Left ventricle myocardium inferior (tissue), 1 donor: ENCODE data around the gene SERINC4. TPM values are rescaled to one million over a fixed set of nuclear protein-coding genes. Genes with fewer than 3 reads are reported as not detected.

Source experiments
- DNase-seq: peaks from one replicate; pipeline ENCODE4 v3.0.0-alpha.2; 2020
- H3K27ac ChIP-seq: fragments of 200-600 bp; replicated peaks from 2 replicates; pipeline ENCODE4 v1.8.0; 2021
- H3K27me3 ChIP-seq: fragments of 200-600 bp; 2 replicates; pipeline ENCODE4 v1.8.0; 2021; ENCODE audit warnings: low read depth
- H3K36me3 ChIP-seq: fragments of 200-600 bp; 2 replicates; pipeline ENCODE4 v1.8.0; 2021
- H3K4me1 ChIP-seq: fragments of 200-600 bp; 2 replicates; pipeline ENCODE4 v1.8.0; 2021
- H3K4me3 ChIP-seq: fragments of 200-600 bp; 2 replicates; pipeline ENCODE4 v1.8.0; 2021; ENCODE audit warnings: mild to moderate bottlenecking, moderate library complexity
- H3K9me3 ChIP-seq: fragments of 200-600 bp; replicated peaks from 2 replicates; pipeline ENCODE4 v1.8.0; 2021
- CTCF ChIP-seq: fragments of 200-600 bp; IDR thresholded peaks from 2 replicates; pipeline ENCODE4 v1.8.0; 2021; ENCODE audit warnings: antibody characterized with exemption, mild to moderate bottlenecking, borderline replicate concordance
- intact Hi-C: fragments of 100-400 bp; cut with micrococcal nuclease; formaldehyde crosslinking; loops from one replicate; pipeline ENCODE4 v1.11.0; 2022
- total RNA-seq: library from RNA; stranded (reverse); fragmentation: NEBNext Ultra II Directional; extraction: Animal tissue kit (Norgen Biotek cat#: 25700); gene quantifications from one replicate; pipeline ENCODE4 v1.2.1, GENCODE V29; 2021
- donor health status: DM: no; HTN: yes; CAD: no; lungs with severe emphysema.

The SERINC4 gene
- total RNA-seq, 1 donor from 2014 or later: 0.44 TPM

GRCh38 chr15:43776718-43777266 is 23.2 kb downstream of the SERINC4 start, which contains the start of gene ELL3:
Gene ELL3 (minus strand): TSS chr15:43776966. CDS start chr15:43776901, 65 bp downstream.
- intact Hi-C loops: no loop called here
- Histone ChIP-seq H3K9me3 (no peaks in the 10 kb centered on the region), H3K4me3 (peak within 1 kb of the TSS; percentile 81), H3K4me1 (peaks cover 22% of the 10 kb centered on the region), H3K27ac (peak within 1 kb of the TSS; percentile 81), H3K36me3 (peaks cover 23% of the 10 kb centered on the region), H3K27me3 (no peaks in the 10 kb centered on the region)
- DNase-seq: peak; percentile 83
- TF ChIP-seq CTCF: no peak

- Histone ChIP-seq H3K4me3 (peak overlapping the region; percentile 81), H3K9me3 (no peaks in the 10 kb centered on the region), H3K27me3 (no peaks in the 10 kb centered on the region), H3K36me3 (peaks cover 29% of the 10 kb centered on the region), H3K27ac (peak overlapping the region; percentile 81), H3K4me1 (peaks cover 26% of the 10 kb centered on the region)
- intact Hi-C loops: no loop called here
- no peak for DNase-seq
- TF ChIP-seq CTCF: no peak
Observed at GRCh38 chr15:43776101-43776717, 23.8 kb downstream of the SERINC4 start.

GRCh38 chr15:43775411-43775965 is 24.5 kb downstream of the SERINC4 start:
- Histone ChIP-seq H3K27ac (peak overlapping the region; percentile 81), H3K27me3 (no peaks in the 10 kb centered on the region)
- intact Hi-C loops: no loop called here

GRCh38 chr15:43774062-43774461 is 26.0 kb downstream of the SERINC4 start:
- Histone ChIP-seq H3K27ac (no peak overlapping the region), H3K4me1 (peaks cover 35% of the 10 kb centered on the region), H3K27me3 (no peaks in the 10 kb centered on the region), H3K36me3 (peaks cover 49% of the 10 kb centered on the region), H3K9me3 (no peaks in the 10 kb centered on the region), H3K4me3 (no peak overlapping the region)
- intact Hi-C loops: no loop called here
- TF ChIP-seq CTCF: no peak
- no peak for DNase-seq

More at GRCh38 chr15:43775411-43775965, 24.5 kb downstream of the SERINC4 start:
- Histone ChIP-seq H3K9me3 (no peaks in the 10 kb centered on the region), H3K4me1 (peaks cover 26% of the 10 kb centered on the region), H3K4me3 (no peak overlapping the region), H3K36me3 (peaks cover 36% of the 10 kb centered on the region)
- peak; percentile 43 for TF ChIP-seq CTCF
- no peak for DNase-seq

- Histone ChIP-seq H3K36me3 (peaks cover 64% of the 10 kb centered on the region), H3K4me1 (peaks cover 30% of the 10 kb centered on the region), H3K27me3 (no peaks in the 10 kb centered on the region), H3K9me3 (no peaks in the 10 kb centered on the region), H3K27ac (no peak overlapping the region), H3K4me3 (no peak overlapping the region)
- intact Hi-C loops: no loop called here
- no peak for TF ChIP-seq CTCF
- DNase-seq: no peak
Observed at GRCh38 chr15:43772624-43773023, 27.4 kb downstream of the SERINC4 start.
